MM.1S (cell line): ENCODE results near the gene VCL.

Experiments used
- EZH2 ChIP-seq: fragments of 300-600 bp; sonication (generic); optimal IDR thresholded peaks from 2 replicates; pipeline ENCODE3; 2017; ENCODE audit warnings: low read depth, mild to moderate bottlenecking, antibody characterized with exemption, low read length, mixed read lengths
- TF ChIP-seq, protein P1 (sequence below): fragments of 300-600 bp; sonication (generic); IDR thresholded peaks from 2 replicates; pipeline ENCODE4 v1.5.1; 2016; ENCODE audit warnings: antibody characterized with exemption, low read length, mixed read lengths

DNA sequence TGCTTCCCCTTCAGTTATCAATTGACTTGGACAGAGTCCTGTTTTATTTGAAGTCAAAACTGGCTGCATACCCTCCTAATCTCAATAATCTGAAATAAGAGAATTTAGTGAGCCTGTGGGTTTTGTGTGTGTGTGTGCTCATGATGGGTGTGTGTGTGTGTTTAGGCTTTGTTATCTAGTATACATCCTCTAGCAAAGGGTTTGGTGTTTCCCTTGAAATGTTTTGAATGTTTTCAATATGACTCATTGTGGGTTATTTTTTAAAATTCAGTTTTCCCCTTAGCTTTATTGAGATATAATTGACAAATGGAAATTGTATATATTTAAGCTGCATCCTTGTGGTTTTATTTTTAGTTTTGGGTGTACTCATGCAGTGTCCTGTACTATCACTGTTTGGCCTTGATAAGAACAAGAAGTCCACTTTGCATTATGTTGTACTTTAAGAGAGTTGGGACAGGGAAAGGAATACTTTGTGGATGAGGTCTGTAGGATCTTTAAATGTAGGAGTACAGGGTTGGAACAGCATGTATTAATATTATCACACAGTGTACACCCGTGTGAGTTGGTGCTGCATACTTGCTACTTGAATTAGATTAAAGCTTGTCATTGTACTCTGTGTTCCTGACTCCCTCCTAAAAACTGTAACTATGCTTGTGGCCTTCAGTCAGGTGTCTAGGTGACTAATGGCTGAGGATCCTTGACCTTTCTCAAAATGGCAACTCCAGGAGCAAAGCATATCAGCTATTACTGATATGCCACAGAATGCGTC, 58.3 kb downstream of the VCL start:
- TF ChIP-seq, protein P1, sequence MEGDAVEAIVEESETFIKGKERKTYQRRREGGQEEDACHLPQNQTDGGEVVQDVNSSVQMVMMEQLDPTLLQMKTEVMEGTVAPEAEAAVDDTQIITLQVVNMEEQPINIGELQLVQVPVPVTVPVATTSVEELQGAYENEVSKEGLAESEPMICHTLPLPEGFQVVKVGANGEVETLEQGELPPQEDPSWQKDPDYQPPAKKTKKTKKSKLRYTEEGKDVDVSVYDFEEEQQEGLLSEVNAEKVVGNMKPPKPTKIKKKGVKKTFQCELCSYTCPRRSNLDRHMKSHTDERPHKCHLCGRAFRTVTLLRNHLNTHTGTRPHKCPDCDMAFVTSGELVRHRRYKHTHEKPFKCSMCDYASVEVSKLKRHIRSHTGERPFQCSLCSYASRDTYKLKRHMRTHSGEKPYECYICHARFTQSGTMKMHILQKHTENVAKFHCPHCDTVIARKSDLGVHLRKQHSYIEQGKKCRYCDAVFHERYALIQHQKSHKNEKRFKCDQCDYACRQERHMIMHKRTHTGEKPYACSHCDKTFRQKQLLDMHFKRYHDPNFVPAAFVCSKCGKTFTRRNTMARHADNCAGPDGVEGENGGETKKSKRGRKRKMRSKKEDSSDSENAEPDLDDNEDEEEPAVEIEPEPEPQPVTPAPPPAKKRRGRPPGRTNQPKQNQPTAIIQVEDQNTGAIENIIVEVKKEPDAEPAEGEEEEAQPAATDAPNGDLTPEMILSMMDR = no peak
- no peak for TF ChIP-seq EZH2
